K562 (cell line): ENCODE results near the gene MPC2. TPM values are rescaled to one million over a fixed set of nuclear protein-coding genes. Genes with fewer than 3 reads are reported as not detected.

Source experiments
- HMG20B ChIP-seq: fragments of 250-450 bp; sonication (Bioruptor Pico); IDR thresholded peaks from 2 replicates; pipeline ENCODE4 v1.5.0; 2021; ENCODE audit warnings: mild to moderate bottlenecking
- KDM2B ChIP-seq: fragments of 250-450 bp; sonication (Bioruptor Pico); IDR thresholded peaks from 2 replicates; pipeline ENCODE4 v1.8.0; 2021; ENCODE audit warnings: mild to moderate bottlenecking, moderate library complexity
- MYBL2 ChIP-seq, 2 experiments: fragments of 450-650 bp in 1 of 2; sonication (generic) in 1 of 2; formaldehyde crosslinking in 1 of 2; IDR thresholded peaks; 2 replicates each; pipeline versions ENCODE4 v1.6.1 to v1.8.1; 2017 to 2022; ENCODE audit warnings: borderline replicate concordance in 1 of 2, inconsistent platforms in 1 of 2, low read depth in 1 of 2, mild to moderate bottlenecking in 1 of 2, missing genetic modification reagents in 1 of 2, moderate library complexity in 1 of 2
- PML ChIP-seq: IDR thresholded peaks from 2 replicates; pipeline ENCODE4 v1.6.1; 2012; ENCODE audit warnings: low read length, inconsistent platforms
- POLR2AphosphoS5 ChIP-seq: IDR thresholded peaks from 2 replicates; pipeline ENCODE4 v1.6.1; 2011; ENCODE audit warnings: mild to moderate bottlenecking, low read depth, low read length, moderate library complexity; ENCODE audit not compliant: control insufficient read depth, insufficient read depth
- POLR2H ChIP-seq: IDR thresholded peaks from 2 replicates; pipeline ENCODE4 v1.6.1; 2016; ENCODE audit warnings: missing genetic modification characterization, low read depth, mild to moderate bottlenecking, control low read depth, missing compliant biosample characterization, moderate library complexity
- RREB1 ChIP-seq: fragments of 250-450 bp; sonication (Bioruptor Pico); IDR thresholded peaks from 2 replicates; pipeline ENCODE4 v1.4.0; 2020
- SREBF1 ChIP-seq: fragments of 150-350 bp; IDR thresholded peaks from 2 replicates; pipeline ENCODE4 v1.6.1; 2014; ENCODE audit warnings: antibody characterized with exemption, low read depth, low read length, borderline replicate concordance
- TAF9B ChIP-seq: fragments of 450-650 bp; IDR thresholded peaks from 2 replicates; pipeline ENCODE4 v1.6.1; 2018; ENCODE audit warnings: mild to moderate bottlenecking; ENCODE audit not compliant: partially characterized antibody
- YBX1 ChIP-seq: fragments of 450-650 bp; IDR thresholded peaks from 2 replicates; pipeline ENCODE4 v1.7.1; 2016; ENCODE audit warnings: mild to moderate bottlenecking
- ZBTB8A ChIP-seq: fragments of 450-650 bp; IDR thresholded peaks from 2 replicates; pipeline ENCODE4 v1.6.1; 2018; ENCODE audit warnings: mild to moderate bottlenecking, moderate library complexity; ENCODE audit not compliant: partially characterized antibody
- ZC3H4 ChIP-seq: sonication (generic); formaldehyde crosslinking; IDR thresholded peaks from 2 replicates; pipeline ENCODE4 v1.9.0; 2021; ENCODE audit warnings: missing genetic modification reagents, borderline replicate concordance
- ZNF584 ChIP-seq: fragments of 200-800 bp; sonication (Bioruptor generic); IDR thresholded peaks from 2 replicates; pipeline ENCODE4 v1.6.1; 2016; ENCODE audit warnings: low read depth, mild to moderate bottlenecking, missing genetic modification characterization, missing compliant biosample characterization
- ZNF76 ChIP-seq: fragments of 250-450 bp; sonication (Bioruptor Pico); IDR thresholded peaks from 2 replicates; pipeline ENCODE4 v1.4.0; 2020; ENCODE audit warnings: mild to moderate bottlenecking, moderate library complexity, borderline replicate concordance
- polyA plus RNA-seq, 8 experiments: library from polyadenylated mRNA; depleted of rRNA in 4 of 8; stranded (reverse) in 5 of 8; unstranded in 3 of 8; fragments of >200 nt; fragmentation: Nextera tagmentation in 2 of 8; fragmentation: Illumina TruSeq in 1 of 8; extraction: Ambion mirVana in 2 of 8; extraction: Trizol in 1 of 8; gene quantifications; 2 replicates each; pipeline versions ENCODE4 v1.2.1 to v1.2.3, GENCODE V29; 2011 to 2014; ENCODE audit warnings: inconsistent platforms in 1 of 8, missing spikeins in 1 of 8
- total RNA-seq, 7 experiments: library from RNA; depleted of rRNA in 6 of 7; stranded (reverse); fragments of >200 nt in 6 of 7; fragmentation: Illumina TruSeq in 2 of 7; extraction: Trizol in 2 of 7; gene quantifications; 2 replicates each; pipeline versions ENCODE4 v1.2.1 to v1.2.3, GENCODE V29; 2011 to 2021; ENCODE audit warnings: low replicate concordance in 1 of 7
- TF ChIP-seq, protein P1 (sequence below): fragments of 150-350 bp; conservative IDR thresholded peaks from 2 replicates; pipeline ENCODE4 v1.6.1; 2014; ENCODE audit warnings: low read length
- TF ChIP-seq, protein P2 (sequence below): fragments of 250-450 bp; sonication (Bioruptor Pico); IDR thresholded peaks from 2 replicates; pipeline ENCODE4 v1.5.0; 2021; ENCODE audit warnings: mild to moderate bottlenecking, borderline replicate concordance

Gene MPC2
- total and polyA plus RNA-seq, 9 of the 15 experiments (the other 6 are each of a cell fraction or from before 2014, with no cell fraction given), result 70.7 to 179 (median 144) TPM

GRCh38 chr1:167984886-167985489 is 48.1 kb upstream of the MPC2 start (continued):
- TF ChIP-seq RREB1 (CRISPR knock-in tag), result no peak
- TF ChIP-seq ZNF584 (CRISPR knock-in tag), result peak; percentile 75; the same call in 1 of the 2 replicates
- TF ChIP-seq, protein P1, sequence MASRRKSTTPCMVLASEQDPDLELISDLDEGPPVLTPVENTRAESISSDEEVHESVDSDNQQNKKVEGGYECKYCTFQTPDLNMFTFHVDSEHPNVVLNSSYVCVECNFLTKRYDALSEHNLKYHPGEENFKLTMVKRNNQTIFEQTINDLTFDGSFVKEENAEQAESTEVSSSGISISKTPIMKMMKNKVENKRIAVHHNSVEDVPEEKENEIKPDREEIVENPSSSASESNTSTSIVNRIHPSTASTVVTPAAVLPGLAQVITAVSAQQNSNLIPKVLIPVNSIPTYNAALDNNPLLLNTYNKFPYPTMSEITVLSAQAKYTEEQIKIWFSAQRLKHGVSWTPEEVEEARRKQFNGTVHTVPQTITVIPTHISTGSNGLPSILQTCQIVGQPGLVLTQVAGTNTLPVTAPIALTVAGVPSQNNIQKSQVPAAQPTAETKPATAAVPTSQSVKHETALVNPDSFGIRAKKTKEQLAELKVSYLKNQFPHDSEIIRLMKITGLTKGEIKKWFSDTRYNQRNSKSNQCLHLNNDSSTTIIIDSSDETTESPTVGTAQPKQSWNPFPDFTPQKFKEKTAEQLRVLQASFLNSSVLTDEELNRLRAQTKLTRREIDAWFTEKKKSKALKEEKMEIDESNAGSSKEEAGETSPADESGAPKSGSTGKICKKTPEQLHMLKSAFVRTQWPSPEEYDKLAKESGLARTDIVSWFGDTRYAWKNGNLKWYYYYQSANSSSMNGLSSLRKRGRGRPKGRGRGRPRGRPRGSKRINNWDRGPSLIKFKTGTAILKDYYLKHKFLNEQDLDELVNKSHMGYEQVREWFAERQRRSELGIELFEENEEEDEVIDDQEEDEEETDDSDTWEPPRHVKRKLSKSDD, result no peak
- no peak for TF ChIP-seq SREBF1
- TF ChIP-seq TAF9B, result peak; percentile 87
- TF ChIP-seq ZBTB8A, result no peak
- peak; percentile 38; the same call in 1 of the 2 replicates for TF ChIP-seq POLR2H
- peak; percentile 82 for TF ChIP-seq PML
- TF ChIP-seq, protein P2, sequence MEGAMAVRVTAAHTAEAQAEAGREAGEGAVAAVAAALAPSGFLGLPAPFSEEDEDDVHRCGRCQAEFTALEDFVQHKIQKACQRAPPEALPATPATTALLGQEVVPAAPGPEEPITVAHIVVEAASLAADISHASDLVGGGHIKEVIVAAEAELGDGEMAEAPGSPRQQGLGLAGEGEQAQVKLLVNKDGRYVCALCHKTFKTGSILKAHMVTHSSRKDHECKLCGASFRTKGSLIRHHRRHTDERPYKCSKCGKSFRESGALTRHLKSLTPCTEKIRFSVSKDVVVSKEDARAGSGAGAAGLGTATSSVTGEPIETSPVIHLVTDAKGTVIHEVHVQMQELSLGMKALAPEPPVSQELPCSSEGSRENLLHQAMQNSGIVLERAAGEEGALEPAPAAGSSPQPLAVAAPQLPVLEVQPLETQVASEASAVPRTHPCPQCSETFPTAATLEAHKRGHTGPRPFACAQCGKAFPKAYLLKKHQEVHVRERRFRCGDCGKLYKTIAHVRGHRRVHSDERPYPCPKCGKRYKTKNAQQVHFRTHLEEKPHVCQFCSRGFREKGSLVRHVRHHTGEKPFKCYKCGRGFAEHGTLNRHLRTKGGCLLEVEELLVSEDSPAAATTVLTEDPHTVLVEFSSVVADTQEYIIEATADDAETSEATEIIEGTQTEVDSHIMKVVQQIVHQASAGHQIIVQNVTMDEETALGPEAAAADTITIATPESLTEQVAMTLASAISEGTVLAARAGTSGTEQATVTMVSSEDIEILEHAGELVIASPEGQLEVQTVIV, result no peak
- TF ChIP-seq POLR2AphosphoS5, result peak; percentile 81; the same call in 1 of the 2 replicates
- TF ChIP-seq HMG20B, result no peak
- no peak for TF ChIP-seq KDM2B (CRISPR knock-in tag)
- no peak for TF ChIP-seq ZNF76 (CRISPR knock-in tag)
- TF ChIP-seq ZC3H4 (CRISPR knock-in tag), result no peak
- no peak for TF ChIP-seq YBX1
- TF ChIP-seq MYBL2 (IDR thresholded peaks at IDR 0.05; ENCODE audit: low read depth), result peak; percentile 52; the same call in 1 of the 2 replicates
- no peak for TF ChIP-seq MYBL2 (CRISPR knock-in tag; IDR thresholded peaks at IDR 0.05; ENCODE audit: borderline replicate concordance)
